A673 (cell line): ENCODE measurements around the gene OR2A14.

Experiments used
- CTCF ChIP-seq: fragments of 300-800, 200-600 bp; sonication (generic); conservative IDR thresholded peaks from 2 replicates; pipeline ENCODE4 v1.5.1; 2017; ENCODE audit warnings: low read depth, mild to moderate bottlenecking, antibody characterized with exemption, low read length, moderate library complexity, mixed read lengths
- EZH2 ChIP-seq: fragments of 200-600 bp; sonication (generic); IDR thresholded peaks from 2 replicates; pipeline ENCODE4 v1.6.1; 2017; ENCODE audit warnings: borderline replicate concordance, low read depth, mild to moderate bottlenecking, mixed read lengths, antibody characterized with exemption, low read length; ENCODE audit not compliant: poor library complexity, severe bottlenecking

- TF ChIP-seq CTCF (no peak), EZH2 (no peak)
Observed at GRCh38 chr7:144164784-144165183, 41.8 kb downstream of the OR2A14 start.
